ENCODE results near the gene CCP110. TPM values are rescaled to one million over a fixed set of nuclear protein-coding genes. Genes with fewer than 3 reads are reported as not detected.

Gene CCP110
- total and polyA plus RNA-seq, 2 experiments from 2014 or later = 4.3 to 9.2 TPM

DNA sequence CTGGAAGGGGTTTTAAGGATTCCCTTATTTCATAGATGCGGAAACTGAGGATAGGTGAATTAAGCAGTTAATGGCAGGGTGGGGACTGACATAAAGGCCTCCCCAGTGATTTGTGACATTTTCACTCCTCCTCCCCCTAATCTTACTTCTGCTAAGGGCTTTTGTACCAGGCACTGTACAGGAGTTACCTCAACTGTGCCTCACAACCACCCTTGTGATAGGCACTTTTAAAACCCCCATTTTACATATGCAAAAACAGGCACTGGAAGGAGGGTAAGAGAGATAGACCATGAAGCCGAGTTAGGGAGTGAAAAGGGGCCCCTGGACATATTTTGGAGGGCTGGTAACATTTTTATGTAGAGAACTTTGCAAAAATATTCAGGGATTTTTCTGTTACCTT lies 982 bp upstream of the CCP110 start:
- Histone ChIP-seq H3K4me2 (no peak overlapping the region), H3K4me1 (ENCODE audit: insufficient read depth) (peaks cover 10% of the 10 kb centered on the region), H3K36me3 (replicated peaks; ENCODE audit: insufficient read depth, low read depth) (no peaks in the 10 kb centered on the region), H3K79me2 (peaks cover 50% of the 10 kb centered on the region), H3K9me3 (ENCODE audit: low read depth) (no peaks in the 10 kb centered on the region), H3K9me2 (replicated peaks; ENCODE audit: insufficient read depth) (no peaks in the 10 kb centered on the region), H4K20me1 (ENCODE audit: insufficient read depth, poor library complexity, severe bottlenecking) (peaks cover 11% of the 10 kb centered on the region), H3K4me3 (no peak overlapping the region), H3K27ac (no peak overlapping the region), H2AFZ (no peak overlapping the region), H3K27me3 (no peaks in the 10 kb centered on the region)
- WGBS (ENCODE audit: low lambda C conversion rate, missing lambda C conversion rate) = 80% methylated on average over 2 of the region's 2 CpGs
- DNase-seq (ENCODE audit: low spot score) = no peak
- TF ChIP-seq EZH2 (IDR thresholded peaks at IDR 0.05; ENCODE audit: borderline replicate concordance) (no peak), EZH2phosphoT487 (IDR thresholded peaks at IDR 0.05; ENCODE audit: low read depth, severe bottlenecking, unreplicated experiment) (no peak)
- TF ChIP-seq, protein P1, sequence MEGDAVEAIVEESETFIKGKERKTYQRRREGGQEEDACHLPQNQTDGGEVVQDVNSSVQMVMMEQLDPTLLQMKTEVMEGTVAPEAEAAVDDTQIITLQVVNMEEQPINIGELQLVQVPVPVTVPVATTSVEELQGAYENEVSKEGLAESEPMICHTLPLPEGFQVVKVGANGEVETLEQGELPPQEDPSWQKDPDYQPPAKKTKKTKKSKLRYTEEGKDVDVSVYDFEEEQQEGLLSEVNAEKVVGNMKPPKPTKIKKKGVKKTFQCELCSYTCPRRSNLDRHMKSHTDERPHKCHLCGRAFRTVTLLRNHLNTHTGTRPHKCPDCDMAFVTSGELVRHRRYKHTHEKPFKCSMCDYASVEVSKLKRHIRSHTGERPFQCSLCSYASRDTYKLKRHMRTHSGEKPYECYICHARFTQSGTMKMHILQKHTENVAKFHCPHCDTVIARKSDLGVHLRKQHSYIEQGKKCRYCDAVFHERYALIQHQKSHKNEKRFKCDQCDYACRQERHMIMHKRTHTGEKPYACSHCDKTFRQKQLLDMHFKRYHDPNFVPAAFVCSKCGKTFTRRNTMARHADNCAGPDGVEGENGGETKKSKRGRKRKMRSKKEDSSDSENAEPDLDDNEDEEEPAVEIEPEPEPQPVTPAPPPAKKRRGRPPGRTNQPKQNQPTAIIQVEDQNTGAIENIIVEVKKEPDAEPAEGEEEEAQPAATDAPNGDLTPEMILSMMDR (IDR thresholded peaks at IDR 0.05; ENCODE audit: poor library complexity) = no peak

GRCh38 chr16:19523184-19523558 lies 571 bp upstream of the CCP110 start:
- Histone ChIP-seq H3K36me3 (replicated peaks; ENCODE audit: insufficient read depth, low read depth) (no peaks in the 10 kb centered on the region), H3K9me2 (replicated peaks; ENCODE audit: insufficient read depth) (no peaks in the 10 kb centered on the region), H3K27me3 (no peaks in the 10 kb centered on the region), H3K4me1 (ENCODE audit: insufficient read depth) (peaks cover 10% of the 10 kb centered on the region), H3K4me2 (no peak overlapping the region), H3K9me3 (ENCODE audit: low read depth) (no peaks in the 10 kb centered on the region), H3K4me3 (no peak overlapping the region), H4K20me1 (ENCODE audit: insufficient read depth, poor library complexity, severe bottlenecking) (peaks cover 11% of the 10 kb centered on the region), H3K27ac (no peak overlapping the region), H2AFZ (no peak overlapping the region), H3K79me2 (peaks cover 46% of the 10 kb centered on the region)
- WGBS (ENCODE audit: low lambda C conversion rate, missing lambda C conversion rate) = 82% methylated on average over 18 of the region's 18 CpGs
- no peak for DNase-seq (ENCODE audit: low spot score)
- TF ChIP-seq EZH2phosphoT487 (IDR thresholded peaks at IDR 0.05; ENCODE audit: low read depth, severe bottlenecking, unreplicated experiment) (no peak), EZH2 (IDR thresholded peaks at IDR 0.05; ENCODE audit: borderline replicate concordance) (no peak)
- TF ChIP-seq, protein P1 (IDR thresholded peaks at IDR 0.05; ENCODE audit: poor library complexity) = no peak

- no peak for DNase-seq (ENCODE audit: low spot score)
- Histone ChIP-seq H3K36me3 (replicated peaks; ENCODE audit: insufficient read depth, low read depth) (no peaks in the 10 kb centered on the region), H3K4me3 (peak overlapping the region; percentile 42), H3K27me3 (no peaks in the 10 kb centered on the region), H2AFZ (peak overlapping the region; percentile 86), H3K4me2 (peak overlapping the region; percentile 83), H3K79me2 (peaks cover 35% of the 10 kb centered on the region), H4K20me1 (ENCODE audit: insufficient read depth, poor library complexity, severe bottlenecking) (peaks cover 11% of the 10 kb centered on the region), H3K27ac (peak overlapping the region; percentile 55), H3K9me2 (replicated peaks; ENCODE audit: insufficient read depth) (no peaks in the 10 kb centered on the region), H3K9me3 (ENCODE audit: low read depth) (no peaks in the 10 kb centered on the region), H3K4me1 (ENCODE audit: insufficient read depth) (peaks cover 10% of the 10 kb centered on the region)
- no peak for TF ChIP-seq EZH2phosphoT487 (IDR thresholded peaks at IDR 0.05; ENCODE audit: low read depth, severe bottlenecking, unreplicated experiment)
- no peak for TF ChIP-seq EZH2 (IDR thresholded peaks at IDR 0.05; ENCODE audit: borderline replicate concordance)
- TF ChIP-seq, protein P1 (IDR thresholded peaks at IDR 0.05; ENCODE audit: poor library complexity) = no peak
- WGBS (ENCODE audit: low lambda C conversion rate, missing lambda C conversion rate) = 0% methylated on average over 5 of the region's 11 CpGs
Observed at GRCh38 chr16:19524356-19524615, 544 bp downstream of the CCP110 start.
